Liver (tissue), 9 donors: ENCODE measurements around the gene SAE1. TPM values are rescaled to one million over a fixed set of nuclear protein-coding genes. Genes with fewer than 3 reads are reported as not detected.

Experiments used
- DNase-seq: peaks from one replicate; pipeline ENCODE4 v3.0.0-alpha.2; 2017; ENCODE audit warnings: low spot score
- H3K27ac ChIP-seq, 2 donors: one replicate each; pipeline ENCODE4 v1.7.0; 2013; ENCODE audit warnings: inconsistent platforms in 2 of 2, low read length in 2 of 2, control low read depth in 1 of 2, low read depth in 1 of 2, mild to moderate bottlenecking in 1 of 2
- H3K27me3 ChIP-seq, 4 donors: one replicate each; pipeline versions ENCODE4 v1.6.1 to v1.7.0; 2013; ENCODE audit warnings: low read length in 3 of 4, inconsistent platforms in 1 of 4, mild to moderate bottlenecking in 1 of 4, moderate library complexity in 1 of 4; ENCODE audit not compliant: control insufficient read depth in 4 of 4, insufficient read depth in 4 of 4
- H3K36me3 ChIP-seq, 4 donors: one replicate each; pipeline versions ENCODE4 v1.6.1 to v1.7.0; 2013; ENCODE audit warnings: low read length in 3 of 4, mild to moderate bottlenecking in 3 of 4, low read depth in 1 of 4, moderate library complexity in 1 of 4; ENCODE audit not compliant: control insufficient read depth in 4 of 4, insufficient read depth in 3 of 4
- H3K4me1 ChIP-seq, 4 donors: one replicate each; pipeline versions ENCODE4 v1.6.1 to v1.7.0; 2013; ENCODE audit warnings: low read length in 3 of 4, mild to moderate bottlenecking in 3 of 4, moderate library complexity in 1 of 4; ENCODE audit not compliant: control insufficient read depth in 4 of 4, insufficient read depth in 4 of 4
- H3K4me3 ChIP-seq, 3 donors: one replicate each; pipeline versions ENCODE4 v1.6.1 to v1.7.0; 2013; ENCODE audit warnings: low read length in 3 of 3, control low read depth in 1 of 3, low read depth in 1 of 3, mild to moderate bottlenecking in 1 of 3
- H3K9ac ChIP-seq, 2 donors: one replicate each; pipeline ENCODE4 v1.7.0; 2013; ENCODE audit warnings: low read length in 2 of 2, mild to moderate bottlenecking in 2 of 2, moderate library complexity in 2 of 2, control low read depth in 1 of 2, low read depth in 1 of 2
- H3K9me3 ChIP-seq, 4 donors: one replicate each; pipeline versions ENCODE4 v1.6.1 to v1.7.0; 2013; ENCODE audit warnings: low read length in 3 of 4; ENCODE audit not compliant: control insufficient read depth in 4 of 4
- EGR1 ChIP-seq, 2 donors: IDR thresholded peaks; 2 replicates each; pipeline ENCODE4 v1.6.1; 2016 to 2018; ENCODE audit warnings: antibody characterized with exemption in 2 of 2, low read depth in 2 of 2
- GABPA ChIP-seq, 2 donors: IDR thresholded peaks in 1 of 2; conservative IDR thresholded peaks in 1 of 2; 2 replicates each; pipeline ENCODE4 v1.6.1; 2016; ENCODE audit warnings: antibody characterized with exemption in 2 of 2, mild to moderate bottlenecking in 1 of 2, moderate library complexity in 1 of 2
- HNF4A ChIP-seq, 2 donors: conservative IDR thresholded peaks; 2 replicates each; pipeline ENCODE4 v1.6.1; 2016; ENCODE audit warnings: antibody characterized with exemption in 2 of 2, mild to moderate bottlenecking in 2 of 2
- HNF4G ChIP-seq: IDR thresholded peaks from 2 replicates; pipeline ENCODE4 v1.6.1; 2016; ENCODE audit warnings: antibody characterized with exemption
- JUND ChIP-seq, 2 donors: IDR thresholded peaks; 2 replicates each; pipeline ENCODE4 v1.6.1; 2016; ENCODE audit warnings: antibody characterized with exemption in 2 of 2
- NR2F2 ChIP-seq: IDR thresholded peaks from 2 replicates; pipeline ENCODE4 v1.6.1; 2016; ENCODE audit warnings: antibody characterized with exemption
- RXRA ChIP-seq, 2 donors: IDR thresholded peaks; 2 replicates each; pipeline ENCODE4 v1.6.1; 2017 to 2018; ENCODE audit warnings: antibody characterized with exemption in 2 of 2, mild to moderate bottlenecking in 1 of 2
- TAF1 ChIP-seq: conservative IDR thresholded peaks from 2 replicates; pipeline ENCODE4 v1.6.1; 2016; ENCODE audit warnings: antibody characterized with exemption, mild to moderate bottlenecking
- YY1 ChIP-seq: IDR thresholded peaks from 2 replicates; pipeline ENCODE4 v1.6.1; 2016; ENCODE audit warnings: antibody characterized with exemption, mild to moderate bottlenecking
- whole genome bisulfite sequencing: extraction: QIAGEN DNeasy Blood & Tissue Kit; methylation state at CpG from one replicate; pipeline ENCODE4 v1.1.7; 2013; 5-methylcytosine and 5-hydroxymethylcytosine counted together
- polyA plus RNA-seq, 2 donors: library from polyadenylated mRNA; stranded (reverse) in 1 of 2; unstranded in 1 of 2; fragments of 200-250 nt in 1 of 2; fragments of >200 nt in 1 of 2; fragmentation: Nextera tagmentation in 1 of 2; extraction: Ambion mirVana in 1 of 2; gene quantifications; one replicate each; pipeline versions ENCODE4 v1.2.1 to v1.2.3, GENCODE V29; 2013 to 2015
- total RNA-seq, 2 donors: library from RNA; depleted of rRNA; stranded (reverse); fragments of >200 nt; gene quantifications; one replicate each; pipeline ENCODE4 v1.2.3, GENCODE V29; 2014
- TF ChIP-seq, protein P1 (sequence below): IDR thresholded peaks from 2 replicates; pipeline ENCODE4 v1.6.1; 2016; ENCODE audit warnings: antibody characterized with exemption, mild to moderate bottlenecking
- TF ChIP-seq, protein P2 (sequence below): IDR thresholded peaks from 2 replicates; pipeline ENCODE4 v1.6.1; 2016; ENCODE audit warnings: antibody characterized with exemption
- donor health status: healthy.
- donor health status: healthy.
- donor health status: healthy.
- donor health status: healthy.
- donor health status: healthy.

Gene SAE1
- total and polyA plus RNA-seq, 4 donors = 19.0 to 31.8 (median 27.0) TPM

DNA sequence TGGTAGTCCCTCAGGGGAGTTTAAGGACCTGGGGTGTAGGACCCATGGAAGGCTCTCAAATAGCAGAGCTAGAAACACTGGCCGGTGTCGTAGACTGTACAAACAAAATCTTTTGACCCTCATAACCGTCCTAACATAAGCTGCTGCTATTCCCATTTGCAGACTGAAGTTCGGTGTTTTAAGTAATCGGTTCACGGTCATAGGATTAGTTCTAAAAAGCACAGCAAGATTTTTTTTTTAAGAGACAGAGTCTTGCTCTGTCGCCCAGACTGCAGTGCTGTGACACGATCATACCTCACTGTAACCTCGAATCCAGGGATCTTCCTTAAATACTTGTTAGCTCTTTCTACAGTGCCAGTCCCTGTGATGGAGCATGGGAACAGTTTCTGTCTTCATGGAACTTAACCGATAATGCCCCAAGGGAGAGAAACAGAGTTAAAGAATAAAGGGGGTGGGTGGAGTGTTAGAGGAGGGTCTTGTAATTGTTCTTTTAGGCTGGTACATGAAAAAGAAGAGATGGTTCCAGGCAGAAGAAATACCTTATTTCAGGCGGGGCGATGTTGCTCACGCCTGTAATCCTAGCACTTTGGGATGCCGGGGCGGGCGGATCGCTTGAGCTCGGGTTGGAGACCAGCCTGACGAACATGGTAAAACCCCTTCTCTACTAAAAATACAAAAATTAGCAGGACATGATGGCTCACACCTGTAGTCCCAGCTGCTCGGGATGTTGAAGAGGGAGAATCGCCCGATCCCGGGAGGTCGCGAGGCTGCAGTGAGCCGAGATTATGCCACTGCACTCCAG, 16.6 kb upstream of the SAE1 start:
- DNase-seq = no peak
- TF ChIP-seq RXRA (IDR thresholded peaks at IDR 0.05) = peak in 1 of 2 donors; percentile 55
- TF ChIP-seq, protein P1, sequence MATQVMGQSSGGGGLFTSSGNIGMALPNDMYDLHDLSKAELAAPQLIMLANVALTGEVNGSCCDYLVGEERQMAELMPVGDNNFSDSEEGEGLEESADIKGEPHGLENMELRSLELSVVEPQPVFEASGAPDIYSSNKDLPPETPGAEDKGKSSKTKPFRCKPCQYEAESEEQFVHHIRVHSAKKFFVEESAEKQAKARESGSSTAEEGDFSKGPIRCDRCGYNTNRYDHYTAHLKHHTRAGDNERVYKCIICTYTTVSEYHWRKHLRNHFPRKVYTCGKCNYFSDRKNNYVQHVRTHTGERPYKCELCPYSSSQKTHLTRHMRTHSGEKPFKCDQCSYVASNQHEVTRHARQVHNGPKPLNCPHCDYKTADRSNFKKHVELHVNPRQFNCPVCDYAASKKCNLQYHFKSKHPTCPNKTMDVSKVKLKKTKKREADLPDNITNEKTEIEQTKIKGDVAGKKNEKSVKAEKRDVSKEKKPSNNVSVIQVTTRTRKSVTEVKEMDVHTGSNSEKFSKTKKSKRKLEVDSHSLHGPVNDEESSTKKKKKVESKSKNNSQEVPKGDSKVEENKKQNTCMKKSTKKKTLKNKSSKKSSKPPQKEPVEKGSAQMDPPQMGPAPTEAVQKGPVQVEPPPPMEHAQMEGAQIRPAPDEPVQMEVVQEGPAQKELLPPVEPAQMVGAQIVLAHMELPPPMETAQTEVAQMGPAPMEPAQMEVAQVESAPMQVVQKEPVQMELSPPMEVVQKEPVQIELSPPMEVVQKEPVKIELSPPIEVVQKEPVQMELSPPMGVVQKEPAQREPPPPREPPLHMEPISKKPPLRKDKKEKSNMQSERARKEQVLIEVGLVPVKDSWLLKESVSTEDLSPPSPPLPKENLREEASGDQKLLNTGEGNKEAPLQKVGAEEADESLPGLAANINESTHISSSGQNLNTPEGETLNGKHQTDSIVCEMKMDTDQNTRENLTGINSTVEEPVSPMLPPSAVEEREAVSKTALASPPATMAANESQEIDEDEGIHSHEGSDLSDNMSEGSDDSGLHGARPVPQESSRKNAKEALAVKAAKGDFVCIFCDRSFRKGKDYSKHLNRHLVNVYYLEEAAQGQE = no peak

DNA sequence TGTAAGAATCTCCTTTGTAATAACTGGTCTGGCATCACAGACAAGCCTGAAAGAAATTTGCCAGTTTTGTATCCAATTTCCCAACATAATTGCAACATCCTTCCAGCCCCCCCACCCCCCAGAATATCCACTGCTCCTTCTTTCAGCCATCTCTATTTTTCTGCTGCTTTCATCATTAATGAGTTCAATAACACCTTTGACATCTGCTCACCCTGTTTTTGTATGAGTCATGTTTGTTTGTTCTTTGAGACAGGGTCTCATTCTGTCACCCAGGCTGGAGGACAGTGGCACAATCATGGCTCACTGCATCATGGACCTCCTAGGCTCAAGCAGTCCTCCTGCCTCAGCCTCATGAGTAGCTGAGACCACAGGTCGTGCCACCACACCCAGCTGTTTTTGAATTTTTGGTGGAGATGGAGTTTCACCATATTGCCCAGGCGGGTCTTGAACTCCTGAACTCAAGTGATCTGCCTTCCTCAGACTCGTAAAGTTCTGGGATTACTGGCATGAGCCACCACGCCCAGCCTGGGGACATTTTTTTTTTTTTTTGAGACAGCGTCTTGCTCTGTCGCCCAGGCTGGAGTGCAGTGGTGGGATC, 10.1 kb upstream of the SAE1 start:
- Histone ChIP-seq H3K4me3 (no peak overlapping the region), H3K4me1 (peaks cover 0 to 4% (median under 1%) of the 10 kb centered on the region in 4 donors), H3K9me3 (no peaks in the 10 kb centered on the region), H3K27ac (no peak overlapping the region), H3K9ac (no peak overlapping the region), H3K27me3 (no peaks in the 10 kb centered on the region), H3K36me3 (no peaks in the 10 kb centered on the region)
- no peak for TF ChIP-seq JUND (IDR thresholded peaks at IDR 0.05)
- TF ChIP-seq YY1 = no peak
- TF ChIP-seq TAF1 = no peak
- no peak for TF ChIP-seq EGR1 (IDR thresholded peaks at IDR 0.05; ENCODE audit: low read depth in 2 of 2)
- TF ChIP-seq, protein P1 = no peak
- TF ChIP-seq RXRA (IDR thresholded peaks at IDR 0.05) = no peak
- TF ChIP-seq HNF4G = no peak
- TF ChIP-seq, protein P2, sequence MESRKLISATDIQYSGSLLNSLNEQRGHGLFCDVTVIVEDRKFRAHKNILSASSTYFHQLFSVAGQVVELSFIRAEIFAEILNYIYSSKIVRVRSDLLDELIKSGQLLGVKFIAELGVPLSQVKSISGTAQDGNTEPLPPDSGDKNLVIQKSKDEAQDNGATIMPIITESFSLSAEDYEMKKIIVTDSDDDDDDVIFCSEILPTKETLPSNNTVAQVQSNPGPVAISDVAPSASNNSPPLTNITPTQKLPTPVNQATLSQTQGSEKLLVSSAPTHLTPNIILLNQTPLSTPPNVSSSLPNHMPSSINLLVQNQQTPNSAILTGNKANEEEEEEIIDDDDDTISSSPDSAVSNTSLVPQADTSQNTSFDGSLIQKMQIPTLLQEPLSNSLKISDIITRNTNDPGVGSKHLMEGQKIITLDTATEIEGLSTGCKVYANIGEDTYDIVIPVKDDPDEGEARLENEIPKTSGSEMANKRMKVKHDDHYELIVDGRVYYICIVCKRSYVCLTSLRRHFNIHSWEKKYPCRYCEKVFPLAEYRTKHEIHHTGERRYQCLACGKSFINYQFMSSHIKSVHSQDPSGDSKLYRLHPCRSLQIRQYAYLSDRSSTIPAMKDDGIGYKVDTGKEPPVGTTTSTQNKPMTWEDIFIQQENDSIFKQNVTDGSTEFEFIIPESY = no peak
- no peak for TF ChIP-seq HNF4A (conservative IDR thresholded peaks at IDR 0.05)
- TF ChIP-seq GABPA (IDR thresholded peaks at IDR 0.05 in 1 of 2, conservative IDR thresholded peaks at IDR 0.05 in 1 of 2) = no peak
- TF ChIP-seq NR2F2 = no peak
- no peak for DNase-seq
- WGBS = 90% methylated on average over 6 of the region's 6 CpGs

More for the DNA sequence above, 16.6 kb upstream of the SAE1 start:
- Histone ChIP-seq H3K27ac (peak overlapping the region; percentile 99), H3K9me3 (no peaks in the 10 kb centered on the region), H3K36me3 (peaks cover 0 to 4% (median 2%) of the 10 kb centered on the region in 4 donors), H3K27me3 (no peaks in the 10 kb centered on the region), H3K4me1 (peaks cover 0 to 22% (median 8%) of the 10 kb centered on the region in 4 donors), H3K9ac (peak overlapping the region in 1 of 2 donors; percentile 99), H3K4me3 (peak overlapping the region; percentile 80 to 97 (median 89))
- 60% methylated on average over 26 of the region's 26 CpGs for WGBS
